GM12878 (cell line): ENCODE data around the gene CAPNS1.

ENCODE experiments used
- CBFB ChIP-seq: IDR thresholded peaks from 2 replicates; pipeline ENCODE4 v1.6.1; 2016; ENCODE audit warnings: antibody characterized with exemption, low read depth
- CREB1 ChIP-seq: IDR thresholded peaks from 2 replicates; pipeline ENCODE4 v1.6.1; 2012; ENCODE audit warnings: low read depth, mild to moderate bottlenecking, inconsistent platforms
- EZH2 ChIP-seq: IDR thresholded peaks from 2 replicates; pipeline ENCODE4 v1.6.1; 2012; ENCODE audit warnings: low read depth, mild to moderate bottlenecking, control low read depth, inconsistent platforms, low read length, borderline replicate concordance; ENCODE audit not compliant: control insufficient read depth
- NRF1 ChIP-seq: conservative IDR thresholded peaks from 2 replicates; pipeline ENCODE4 v1.6.1; 2011; ENCODE audit warnings: mild to moderate bottlenecking, low read depth, low read length, improper control_type of control experiment
- POLR2A ChIP-seq: IDR thresholded peaks from 2 replicates; pipeline ENCODE4 v1.6.1; 2011; ENCODE audit warnings: low read depth, mild to moderate bottlenecking, low read length
- POLR2AphosphoS5 ChIP-seq: IDR thresholded peaks from 2 replicates; pipeline ENCODE4 v1.6.1; 2011; ENCODE audit warnings: mild to moderate bottlenecking, low read length, inconsistent platforms
- TCF7 ChIP-seq: IDR thresholded peaks from 2 replicates; pipeline ENCODE4 v1.6.1; 2014; ENCODE audit warnings: antibody characterized with exemption, borderline replicate concordance
- TF ChIP-seq, protein P1 (sequence below): IDR thresholded peaks from 2 replicates; pipeline ENCODE4 v1.6.1; 2012; ENCODE audit warnings: low read depth, low read length, improper control_type of control experiment
- TF ChIP-seq, protein P2 (sequence below), 3 experiments: IDR thresholded peaks in 2 of 3; conservative IDR thresholded peaks in 1 of 3; 2 replicates each; pipeline ENCODE4 v1.5.1; 2011; ENCODE audit warnings: low read depth in 3 of 3, low read length in 3 of 3, mild to moderate bottlenecking in 3 of 3, control low read depth in 2 of 3, moderate library complexity in 2 of 3, inconsistent platforms in 1 of 3, mixed read lengths in 1 of 3; ENCODE audit not compliant: control insufficient read depth in 2 of 3, insufficient read depth in 1 of 3; ENCODE audit errors: extremely low read depth in 1 of 3

DNA sequence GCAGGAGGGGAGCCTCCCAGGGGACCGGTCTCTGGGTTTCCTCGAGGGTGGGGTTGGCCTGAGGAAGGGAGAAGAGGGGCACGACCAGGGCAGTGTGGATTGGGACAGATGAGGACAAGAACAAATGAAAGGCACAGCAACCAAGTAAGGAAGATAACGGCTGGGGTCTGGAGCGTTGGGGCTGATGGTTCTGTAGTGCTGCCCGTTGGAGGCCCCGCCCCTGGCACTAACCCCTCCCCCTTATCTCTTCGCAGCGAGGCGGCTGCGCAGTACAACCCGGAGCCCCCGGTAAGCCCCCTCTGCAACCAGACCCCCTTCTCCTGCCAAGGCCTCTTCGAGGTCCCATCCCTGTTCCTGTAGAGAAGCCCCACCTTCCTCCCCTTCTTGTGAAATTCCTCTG, 2.2 kb downstream of the CAPNS1 start:
- TF ChIP-seq CBFB, result no peak
- TF ChIP-seq, protein P1, sequence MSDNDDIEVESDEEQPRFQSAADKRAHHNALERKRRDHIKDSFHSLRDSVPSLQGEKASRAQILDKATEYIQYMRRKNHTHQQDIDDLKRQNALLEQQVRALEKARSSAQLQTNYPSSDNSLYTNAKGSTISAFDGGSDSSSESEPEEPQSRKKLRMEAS, result no peak
- TF ChIP-seq CREB1, result no peak
- no peak for TF ChIP-seq TCF7
- TF ChIP-seq, protein P2, sequence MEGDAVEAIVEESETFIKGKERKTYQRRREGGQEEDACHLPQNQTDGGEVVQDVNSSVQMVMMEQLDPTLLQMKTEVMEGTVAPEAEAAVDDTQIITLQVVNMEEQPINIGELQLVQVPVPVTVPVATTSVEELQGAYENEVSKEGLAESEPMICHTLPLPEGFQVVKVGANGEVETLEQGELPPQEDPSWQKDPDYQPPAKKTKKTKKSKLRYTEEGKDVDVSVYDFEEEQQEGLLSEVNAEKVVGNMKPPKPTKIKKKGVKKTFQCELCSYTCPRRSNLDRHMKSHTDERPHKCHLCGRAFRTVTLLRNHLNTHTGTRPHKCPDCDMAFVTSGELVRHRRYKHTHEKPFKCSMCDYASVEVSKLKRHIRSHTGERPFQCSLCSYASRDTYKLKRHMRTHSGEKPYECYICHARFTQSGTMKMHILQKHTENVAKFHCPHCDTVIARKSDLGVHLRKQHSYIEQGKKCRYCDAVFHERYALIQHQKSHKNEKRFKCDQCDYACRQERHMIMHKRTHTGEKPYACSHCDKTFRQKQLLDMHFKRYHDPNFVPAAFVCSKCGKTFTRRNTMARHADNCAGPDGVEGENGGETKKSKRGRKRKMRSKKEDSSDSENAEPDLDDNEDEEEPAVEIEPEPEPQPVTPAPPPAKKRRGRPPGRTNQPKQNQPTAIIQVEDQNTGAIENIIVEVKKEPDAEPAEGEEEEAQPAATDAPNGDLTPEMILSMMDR (IDR thresholded peaks at IDR 0.05 in 2 of 3, conservative IDR thresholded peaks at IDR 0.05 in 1 of 3; ENCODE audit: control insufficient read depth in 2 of 3, extremely low read depth in 1 of 3, insufficient read depth in 1 of 3, low read depth in 3 of 3, low read length in 3 of 3), result no peak
- TF ChIP-seq POLR2AphosphoS5, result no peak
- TF ChIP-seq NRF1, result no peak
- TF ChIP-seq EZH2, result no peak
- no peak for TF ChIP-seq POLR2A
